Hepatocyte (in vitro differentiated cells): ENCODE results near the gene IDH3G. TPM values are rescaled to one million over a fixed set of nuclear protein-coding genes. Genes with fewer than 3 reads are reported as not detected.

ENCODE experiments used
- DNase-seq: peaks from one replicate; pipeline ENCODE4 v3.0.0-alpha.2; 2016; ENCODE audit warnings: low spot score
- H2AFZ ChIP-seq: fragments of 200-600 bp; sonication (generic); 2 replicates; pipeline ENCODE4 v1.6.0; 2016; ENCODE audit warnings: antibody characterized with exemption, mild to moderate bottlenecking
- H3K27ac ChIP-seq: fragments of 200-600 bp; sonication (generic); 2 replicates; pipeline ENCODE4 v1.5.1; 2016; ENCODE audit warnings: mild to moderate bottlenecking
- H3K27me3 ChIP-seq: fragments of 200-600 bp; sonication (generic); 2 replicates; pipeline ENCODE4 v1.6.1; 2016
- H3K36me3 ChIP-seq: fragments of 200-600 bp; sonication (generic); replicated peaks from 2 replicates; pipeline ENCODE4 v1.5.1; 2016; ENCODE audit warnings: low read depth; ENCODE audit not compliant: insufficient read depth
- H3K4me1 ChIP-seq: fragments of 200-600 bp; sonication (generic); 2 replicates; pipeline ENCODE4 v1.5.1; 2016; ENCODE audit warnings: mild to moderate bottlenecking, moderate library complexity; ENCODE audit not compliant: insufficient read depth
- H3K4me2 ChIP-seq: fragments of 200-600 bp; sonication (generic); 2 replicates; pipeline ENCODE4 v1.6.0; 2016
- H3K4me3 ChIP-seq: fragments of 200-600 bp; sonication (generic); 2 replicates; pipeline ENCODE4 v1.5.1; 2016; ENCODE audit warnings: mild to moderate bottlenecking
- H3K79me2 ChIP-seq: fragments of 200-600 bp; sonication (generic); 2 replicates; pipeline ENCODE4 v1.6.0; 2017; ENCODE audit warnings: mild to moderate bottlenecking
- H3K9me2 ChIP-seq: fragments of 200-600 bp; sonication (generic); replicated peaks from 2 replicates; pipeline ENCODE4 v1.6.0; 2017; ENCODE audit warnings: mild to moderate bottlenecking; ENCODE audit not compliant: insufficient read depth
- H3K9me3 ChIP-seq: fragments of 200-600 bp; sonication (generic); 2 replicates; pipeline ENCODE4 v1.5.1; 2016; ENCODE audit warnings: low read depth, mild to moderate bottlenecking
- H4K20me1 ChIP-seq: fragments of 200-600 bp; sonication (generic); 2 replicates; pipeline ENCODE4 v1.6.0; 2016; ENCODE audit warnings: mild to moderate bottlenecking; ENCODE audit not compliant: insufficient read depth, poor library complexity, severe bottlenecking
- CTCF ChIP-seq: fragments of 200-600 bp; sonication (generic); IDR thresholded peaks from 2 replicates; pipeline ENCODE4 v1.5.1; 2016; ENCODE audit warnings: antibody characterized with exemption, mild to moderate bottlenecking; ENCODE audit not compliant: poor library complexity
- EZH2 ChIP-seq: fragments of 200-600 bp; sonication (generic); IDR thresholded peaks from 2 replicates; pipeline ENCODE4 v1.6.1; 2016; ENCODE audit warnings: antibody characterized with exemption, mild to moderate bottlenecking, borderline replicate concordance
- EZH2phosphoT487 ChIP-seq: fragments of 200-600 bp; sonication (generic); IDR thresholded peaks from one replicate; pipeline ENCODE4 v1.6.1; 2018; ENCODE audit warnings: antibody characterized with exemption, mild to moderate bottlenecking, low read depth, moderate library complexity; ENCODE audit not compliant: unreplicated experiment, severe bottlenecking
- WGBS: methylation state at CpG from one replicate; pipeline ENCODE4 v1.1.6; 2016; ENCODE audit warnings: low lambda C conversion rate; ENCODE audit errors: missing lambda C conversion rate; 5-methylcytosine and 5-hydroxymethylcytosine counted together
- polyA plus RNA-seq: library from polyadenylated mRNA; unstranded; fragments of >200 nt; fragmentation: Nextera tagmentation; extraction: Ambion mirVana; gene quantifications from 2 replicates; pipeline ENCODE4 v1.2.1, GENCODE V29; 2016
- total RNA-seq: library from RNA; depleted of rRNA; stranded (reverse); fragments of >200 nt; gene quantifications from 2 replicates; pipeline ENCODE4 v1.2.3, GENCODE V29; 2014

Gene IDH3G
- total and polyA plus RNA-seq, 2 experiments from 2014 or later = 35.4 to 74.3 TPM

- Histone ChIP-seq H3K4me2 (no peak overlapping the region), H3K9me2 (no peaks in the 10 kb centered on the region), H4K20me1 (no peaks in the 10 kb centered on the region), H3K4me1 (no peaks in the 10 kb centered on the region), H3K79me2 (no peaks in the 10 kb centered on the region), H3K9me3 (no peaks in the 10 kb centered on the region), H3K4me3 (no peak overlapping the region), H2AFZ (no peak overlapping the region), H3K36me3 (no peaks in the 10 kb centered on the region), H3K27ac (no peak overlapping the region), H3K27me3 (no peaks in the 10 kb centered on the region)
- TF ChIP-seq EZH2phosphoT487 (no peak), CTCF (no peak), EZH2 (no peak)
- no peak for DNase-seq
- WGBS = 89% methylated on average over 27 of the region's 28 CpGs
These were observed 12.9 kb upstream of the IDH3G start for GRCh38 chrX:153806999-153807575.

GRCh38 chrX:153805436-153805835, 11.3 kb upstream of the IDH3G start:
- no peak for TF ChIP-seq EZH2phosphoT487
- no peak for TF ChIP-seq CTCF
- no peak for TF ChIP-seq EZH2
- WGBS = 86% methylated on average over 13 of the region's 13 CpGs
- Histone ChIP-seq H2AFZ (no peak overlapping the region), H3K4me2 (no peak overlapping the region), H3K9me3 (no peaks in the 10 kb centered on the region), H3K4me1 (no peaks in the 10 kb centered on the region), H3K9me2 (no peaks in the 10 kb centered on the region), H3K27me3 (no peaks in the 10 kb centered on the region), H3K36me3 (no peaks in the 10 kb centered on the region), H3K4me3 (no peak overlapping the region), H3K27ac (no peak overlapping the region), H3K79me2 (no peaks in the 10 kb centered on the region), H4K20me1 (no peaks in the 10 kb centered on the region)
- DNase-seq = no peak

- H3K4me1 ChIP-seq = no peaks in the 10 kb centered on the region
- H3K9me3 ChIP-seq = no peaks in the 10 kb centered on the region
- no peak overlapping the region for H2AFZ ChIP-seq
- no peak overlapping the region for H3K4me3 ChIP-seq
- H3K27ac ChIP-seq = no peak overlapping the region
- no peak for DNase-seq
- no peak for TF ChIP-seq EZH2
- TF ChIP-seq EZH2phosphoT487 = no peak
- TF ChIP-seq CTCF = no peak
- H3K9me2 ChIP-seq = no peaks in the 10 kb centered on the region
- 96% methylated on average over 21 of the region's 25 CpGs for WGBS
- H3K79me2 ChIP-seq = no peaks in the 10 kb centered on the region
- no peak overlapping the region for H3K4me2 ChIP-seq
- no peaks in the 10 kb centered on the region for H3K27me3 ChIP-seq
- H4K20me1 ChIP-seq = no peaks in the 10 kb centered on the region
- no peaks in the 10 kb centered on the region for H3K36me3 ChIP-seq
These were observed 10.4 kb upstream of the IDH3G start for GRCh38 chrX:153804621-153805020.

GRCh38 chrX:153804100-153804595, 10.0 kb upstream of the IDH3G start:
- no peaks in the 10 kb centered on the region for H3K36me3 ChIP-seq
- no peaks in the 10 kb centered on the region for H4K20me1 ChIP-seq
- no peak overlapping the region for H2AFZ ChIP-seq
- no peaks in the 10 kb centered on the region for H3K79me2 ChIP-seq
- no peak for DNase-seq
- H3K27ac ChIP-seq = no peak overlapping the region
- WGBS = 90% methylated on average over 21 of the region's 34 CpGs
- no peak overlapping the region for H3K4me3 ChIP-seq
- H3K27me3 ChIP-seq = no peaks in the 10 kb centered on the region
- H3K4me1 ChIP-seq = no peaks in the 10 kb centered on the region
- no peak for TF ChIP-seq CTCF
- no peak for TF ChIP-seq EZH2phosphoT487
- no peak for TF ChIP-seq EZH2
- no peak overlapping the region for H3K4me2 ChIP-seq
- H3K9me3 ChIP-seq = no peaks in the 10 kb centered on the region
- no peaks in the 10 kb centered on the region for H3K9me2 ChIP-seq
